ENCODE data around the gene RNF183.

- no peak for TF ChIP-seq POLR2A (IDR thresholded peaks at IDR 0.05; ENCODE audit: low read length)
- TF ChIP-seq GATA1 (IDR thresholded peaks at IDR 0.05; ENCODE audit: low read depth, low read length): no peak
Observed at GRCh38 chr9:113296796-113297558, 6.2 kb downstream of the RNF183 start.

All from erythroblast (primary cell).